Stimulated activated naive CD8-positive, alpha-beta T cell treated with anti-CD3 and anti-CD28 coated beads, Interleukin-15, Interleukin-2, amounts not matched to agents 100 ng/mL and 50 ng/mL, for 24 hours (primary cell): ENCODE data around the gene UVSSA.
"Not testable (repeated sequence)": the region's sequence is repeated elsewhere in the genome, so short reads cannot be mapped to it uniquely, and the experiment has no call there.

Source experiments
- H3K27ac Mint-ChIP-seq: one replicate; pipeline ENCODE4 v1.8.0; 2021; ENCODE audit warnings: mild to moderate bottlenecking, mixed read lengths
- H3K27me3 Mint-ChIP-seq: one replicate; pipeline ENCODE4 v1.8.0; 2021; ENCODE audit warnings: mixed read lengths
- H3K36me3 Mint-ChIP-seq: one replicate; pipeline ENCODE4 v1.8.0; 2021; ENCODE audit warnings: low read depth, mixed read lengths
- H3K4me1 Mint-ChIP-seq: one replicate; pipeline ENCODE4 v1.8.0; 2021; ENCODE audit warnings: low read depth, mixed read lengths
- H3K4me3 Mint-ChIP-seq: one replicate; pipeline ENCODE4 v1.8.0; 2021; ENCODE audit warnings: mild to moderate bottlenecking, mixed read lengths
- H3K9me3 Mint-ChIP-seq: one replicate; pipeline ENCODE4 v1.8.0; 2021; ENCODE audit warnings: mixed read lengths

The UVSSA gene

DNA sequence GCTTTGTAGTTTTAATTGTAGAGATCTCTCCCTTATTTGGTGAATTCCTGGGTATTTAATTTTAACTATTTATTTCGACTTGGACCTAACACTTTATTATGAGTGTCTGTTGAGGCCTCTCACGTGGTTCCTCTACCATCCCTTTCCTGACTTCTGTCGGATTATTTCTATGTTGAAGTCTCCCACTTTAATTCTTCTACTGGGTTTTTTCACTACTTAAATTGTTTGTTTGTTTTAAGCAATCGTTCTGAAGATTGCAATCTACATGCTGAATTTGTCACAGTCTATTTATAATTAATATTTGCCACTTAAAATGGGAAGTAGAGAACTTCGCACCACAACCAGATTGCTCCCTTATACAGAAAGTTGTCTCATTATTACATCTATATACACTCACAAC lies 80.0 kb downstream of the UVSSA start:
- Mint-ChIP-seq H3K4me3 (no peak overlapping the region), H3K4me1 (no peaks in the 10 kb centered on the region), H3K27ac (no peak overlapping the region), H3K9me3 (no peaks in the 10 kb centered on the region), H3K27me3 (peaks cover 32% of the 10 kb centered on the region), H3K36me3 (no peaks in the 10 kb centered on the region)

DNA sequence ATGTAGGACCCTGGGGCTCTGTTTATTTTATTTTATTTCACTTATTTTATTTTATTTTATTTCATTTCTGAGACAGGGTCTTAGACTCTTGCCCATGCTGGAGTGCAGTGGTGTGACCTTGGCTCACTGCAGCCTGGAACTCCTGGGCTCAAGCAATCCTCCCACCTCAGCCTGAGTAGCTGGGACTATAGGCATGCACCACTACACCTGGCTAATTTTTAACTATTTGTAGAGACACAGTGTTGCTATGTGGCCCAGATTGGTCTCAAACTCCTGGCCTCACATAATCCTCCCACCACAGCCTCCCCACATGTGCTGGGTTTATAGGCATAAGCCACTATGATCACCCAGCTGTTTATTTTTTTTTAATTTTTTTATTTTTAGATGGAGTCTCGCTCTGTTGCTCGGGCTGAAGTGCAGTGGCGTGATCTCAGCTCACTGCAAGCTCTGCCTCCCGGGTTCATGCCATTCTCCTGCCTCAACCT lies 96.7 kb downstream of the UVSSA start:
- not testable (repeated sequence) for H3K36me3 Mint-ChIP-seq, H3K9me3 Mint-ChIP-seq, H3K27ac Mint-ChIP-seq, H3K4me3 Mint-ChIP-seq, H3K4me1 Mint-ChIP-seq, H3K27me3 Mint-ChIP-seq
